HepG2 (cell line): ENCODE measurements around the gene GUCA1A. TPM values are rescaled to one million over a fixed set of nuclear protein-coding genes. Genes with fewer than 3 reads are reported as not detected.
A peak's percentile ranks its signal among the peaks of the same experiment; 100 is the strongest.

ENCODE experiments used
- DPF2 ChIP-seq: sonication (generic); formaldehyde crosslinking; IDR thresholded peaks from 2 replicates; pipeline ENCODE4 v1.4.0; 2020; ENCODE audit warnings: mild to moderate bottlenecking, low read depth, missing genetic modification reagents, borderline replicate concordance
- E2F1 ChIP-seq: sonication (generic); formaldehyde crosslinking; IDR thresholded peaks from 2 replicates; pipeline ENCODE4 v1.5.0; 2020; ENCODE audit warnings: missing genetic modification reagents
- ELK4 ChIP-seq: sonication (generic); formaldehyde crosslinking; IDR thresholded peaks from 2 replicates; pipeline ENCODE4 v1.9.0; 2021; ENCODE audit warnings: missing genetic modification reagents, borderline replicate concordance
- FOXA3 ChIP-seq: IDR thresholded peaks from 2 replicates; pipeline ENCODE4 v1.6.1; 2016; ENCODE audit warnings: missing genetic modification reagents, missing compliant biosample characterization
- FOXO4 ChIP-seq: sonication (generic); formaldehyde crosslinking; conservative IDR thresholded peaks from 2 replicates; pipeline ENCODE4 v1.8.1; 2023; ENCODE audit warnings: missing genetic modification reagents
- HNRNPUL1 ChIP-seq: fragments of 200-400 bp; formaldehyde crosslinking; IDR thresholded peaks from 2 replicates; pipeline ENCODE4 v1.6.1; 2017; ENCODE audit warnings: low read depth, mild to moderate bottlenecking, low read length, moderate library complexity
- ISL2 ChIP-seq: sonication (generic); formaldehyde crosslinking; IDR thresholded peaks from 2 replicates; pipeline ENCODE4 v1.5.0; 2020; ENCODE audit warnings: missing genetic modification reagents
- KLF6 ChIP-seq: IDR thresholded peaks from 2 replicates; pipeline ENCODE4 v1.8.0; 2016; ENCODE audit warnings: missing biosample characterization, missing genetic modification reagents
- MNT ChIP-seq: fragments of 450-650 bp; IDR thresholded peaks from 2 replicates; pipeline ENCODE4 v1.6.1; 2016
- MYNN ChIP-seq: sonication (generic); formaldehyde crosslinking; IDR thresholded peaks from 2 replicates; pipeline ENCODE4 v1.4.0; 2020; ENCODE audit warnings: mild to moderate bottlenecking, low read depth, missing genetic modification reagents
- NBN ChIP-seq: fragments of 450-650 bp; conservative IDR thresholded peaks from 2 replicates; pipeline ENCODE4 v1.6.1; 2017
- NFIC ChIP-seq: IDR thresholded peaks from 2 replicates; pipeline ENCODE4 v1.6.1; 2012; ENCODE audit warnings: mild to moderate bottlenecking, low read length, inconsistent platforms
- NFKB2 ChIP-seq: sonication (generic); formaldehyde crosslinking; IDR thresholded peaks from 2 replicates; pipeline ENCODE4 v1.4.0; 2020; ENCODE audit warnings: missing genetic modification reagents, borderline replicate concordance
- RBM39 ChIP-seq: fragments of 200-400 bp; formaldehyde crosslinking; IDR thresholded peaks from one replicate; pipeline ENCODE4 v1.6.1; 2018; ENCODE audit warnings: antibody characterized with exemption, mild to moderate bottlenecking, low read depth, low read length; ENCODE audit not compliant: poor library complexity, severe bottlenecking
- SMARCE1 ChIP-seq: fragments of 450-650 bp; IDR thresholded peaks from 2 replicates; pipeline ENCODE4 v1.6.1; 2017; ENCODE audit warnings: borderline replicate concordance
- SNRNP70 ChIP-seq: fragments of 200-400 bp; formaldehyde crosslinking; IDR thresholded peaks from 2 replicates; pipeline ENCODE4 v1.6.1; 2017; ENCODE audit warnings: mild to moderate bottlenecking, low read depth, low read length, moderate library complexity
- ZBTB8A ChIP-seq: sonication (generic); formaldehyde crosslinking; IDR thresholded peaks from 2 replicates; pipeline ENCODE4 v1.4.0; 2020; ENCODE audit warnings: mild to moderate bottlenecking, low read depth, missing genetic modification reagents, borderline replicate concordance
- ZEB1 ChIP-seq: IDR thresholded peaks from 2 replicates; pipeline ENCODE4 v1.6.1; 2012; ENCODE audit warnings: mild to moderate bottlenecking, low read depth, inconsistent platforms; ENCODE audit not compliant: insufficient replicate concordance
- ZKSCAN1 ChIP-seq: fragments of 150-350 bp; IDR thresholded peaks from 2 replicates; pipeline ENCODE4 v1.6.1; 2014; ENCODE audit warnings: low read length
- ZNF33B ChIP-seq: sonication (generic); formaldehyde crosslinking; IDR thresholded peaks from 2 replicates; pipeline ENCODE4 v1.5.1; 2020; ENCODE audit warnings: mild to moderate bottlenecking, missing genetic modification reagents
- ZNF432 ChIP-seq: sonication (generic); formaldehyde crosslinking; IDR thresholded peaks from 2 replicates; pipeline ENCODE4 v1.5.0; 2020; ENCODE audit warnings: missing genetic modification reagents, mild to moderate bottlenecking, borderline replicate concordance
- ZNF446 ChIP-seq: sonication (generic); formaldehyde crosslinking; IDR thresholded peaks from 2 replicates; pipeline ENCODE4 v1.5.0; 2020; ENCODE audit warnings: mild to moderate bottlenecking, missing genetic modification reagents
- ZNF451 ChIP-seq: sonication (generic); formaldehyde crosslinking; IDR thresholded peaks from 2 replicates; pipeline ENCODE4 v1.5.0; 2020; ENCODE audit warnings: mild to moderate bottlenecking, missing genetic modification reagents
- ZNF484 ChIP-seq: sonication (generic); formaldehyde crosslinking; IDR thresholded peaks from 2 replicates; pipeline ENCODE4 v1.5.1; 2020; ENCODE audit warnings: mild to moderate bottlenecking, low read depth, missing genetic modification reagents, borderline replicate concordance
- ZNF562 ChIP-seq: sonication (generic); formaldehyde crosslinking; IDR thresholded peaks from 2 replicates; pipeline ENCODE4 v1.8.0; 2022; ENCODE audit warnings: missing genetic modification reagents, borderline replicate concordance
- ZNF792 ChIP-seq: IDR thresholded peaks from 2 replicates; pipeline ENCODE4 v1.6.1; 2016
- polyA plus RNA-seq, 8 experiments: library from polyadenylated mRNA; depleted of rRNA in 3 of 8; stranded (reverse) in 7 of 8; unstranded in 1 of 8; fragments of >200 nt; fragmentation: Illumina TruSeq in 4 of 8; extraction: Trizol in 4 of 8; gene quantifications; 2 replicates each; pipeline versions ENCODE4 v1.2.1 to v1.2.3, GENCODE V29; 2011 to 2016; ENCODE audit warnings: low read depth in 4 of 8, missing spikeins in 1 of 8, mixed read lengths in 1 of 8; ENCODE audit not compliant: insufficient read depth in 1 of 8
- total RNA-seq, 5 experiments: library from RNA; depleted of rRNA; stranded (reverse); fragments of >200 nt; fragmentation: Illumina TruSeq; extraction: Trizol; gene quantifications; 2 replicates each; pipeline ENCODE4 v1.2.3, GENCODE V29; 2016; ENCODE audit warnings: low read depth in 1 of 5

The GUCA1A gene
- total and polyA plus RNA-seq, 2 of the 13 experiments (the other 11 are each of a cell fraction or from before 2014, with no cell fraction given): not detected

- TF ChIP-seq ZNF446 (CRISPR knock-in tag): no peak
- peak; percentile 75 for TF ChIP-seq FOXA3 (CRISPR knock-in tag)
- TF ChIP-seq ELK4 (CRISPR knock-in tag): no peak
- TF ChIP-seq ZNF562 (CRISPR knock-in tag): no peak
- no peak for TF ChIP-seq ZBTB8A (CRISPR knock-in tag)
- TF ChIP-seq FOXO4 (CRISPR knock-in tag): no peak
- TF ChIP-seq ISL2: peak; percentile 80
- TF ChIP-seq ZKSCAN1: no peak
- TF ChIP-seq ZNF432 (CRISPR knock-in tag): no peak
- TF ChIP-seq ZNF33B: 0 out of 2 replicates have a peak, but pooled peaks have one; percentile 4
- TF ChIP-seq ZNF451 (CRISPR knock-in tag): no peak
- TF ChIP-seq SNRNP70: no peak
- TF ChIP-seq RBM39: no peak
- TF ChIP-seq E2F1 (CRISPR knock-in tag): peak; percentile 71; the same call in 1 of the 2 replicates
- peak; percentile 29; the same call in 1 of the 2 replicates for TF ChIP-seq NFIC
- no peak for TF ChIP-seq NBN
- no peak for TF ChIP-seq ZNF484
- TF ChIP-seq SMARCE1: no peak
- peak; percentile 95 for TF ChIP-seq ZNF792
- no peak for TF ChIP-seq DPF2
- TF ChIP-seq ZEB1: peak; percentile 75
- 0 out of 2 replicates have a peak, but pooled peaks have one; percentile 46 for TF ChIP-seq MYNN
- peak; percentile 97 for TF ChIP-seq KLF6 (CRISPR knock-in tag)
- no peak for TF ChIP-seq HNRNPUL1
- peak; percentile 67; the same call in 1 of the 2 replicates for TF ChIP-seq NFKB2
- 0 out of 2 replicates have a peak, but pooled peaks have one; percentile 10 for TF ChIP-seq MNT
Measured at GRCh38 chr6:42217519-42218367, 44.6 kb downstream of the GUCA1A start, which contains the start of gene MRPS10 (continued).
